Measurements from ENCODE around the gene TBC1D1. TPM values are rescaled to one million over a fixed set of nuclear protein-coding genes. Genes with fewer than 3 reads are reported as not detected.

Gene TBC1D1
- total RNA-seq, 3 donors from 2014 or later (not counting 1 experiment from before 2014, with no cell fraction given) = 59.2 to 78.6 (median 68.5) TPM

DNA sequence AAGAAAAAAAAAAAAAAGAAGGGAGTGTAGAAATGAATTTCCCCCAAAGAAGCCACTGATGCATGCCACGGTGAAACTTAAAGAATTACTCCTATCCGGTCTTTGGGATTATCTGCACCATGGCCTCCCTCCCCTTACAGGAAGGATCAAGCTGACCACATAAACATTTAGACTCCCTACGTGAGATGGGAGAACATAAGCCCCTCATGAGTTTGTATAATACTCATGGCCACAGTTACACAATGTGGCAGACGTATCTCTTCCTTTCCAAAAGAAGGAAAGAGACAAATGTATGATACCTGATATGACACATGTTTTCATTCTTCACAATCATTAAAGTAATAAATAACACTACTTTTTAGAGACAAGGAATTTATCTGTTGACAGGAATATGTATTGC lies 66.1 kb downstream of the TBC1D1 start:
- WGBS (ENCODE audit: insufficient coverage) = 83% methylated on average over 4 of the region's 4 CpGs

DNA sequence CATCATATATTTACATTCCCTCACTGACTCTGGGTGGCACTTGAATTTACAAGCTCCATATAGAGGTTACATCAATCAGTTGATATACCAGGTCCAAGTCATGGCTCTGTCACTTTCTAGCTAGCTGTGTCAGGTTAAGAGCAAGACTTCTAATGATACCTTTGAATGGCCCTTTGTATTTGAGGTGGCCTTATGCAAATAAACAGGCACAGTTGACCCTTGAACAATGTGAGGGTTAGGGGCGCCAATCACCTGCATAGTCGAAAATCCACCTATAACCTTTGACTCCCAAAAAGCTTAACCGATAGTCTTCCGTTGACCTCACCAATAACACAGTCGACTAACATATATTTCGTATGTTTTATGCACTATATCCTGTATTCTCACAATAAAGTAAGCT lies 68.0 kb downstream of the TBC1D1 start:
- Histone ChIP-seq H3K4me3 (ENCODE audit: low read length) (no peak overlapping the region), H3K4me1 (ENCODE audit: control insufficient read depth, insufficient read depth, low read length) (peaks cover 2% of the 10 kb centered on the region), H3K27me3 (ENCODE audit: control insufficient read depth, insufficient read depth, low read length) (no peaks in the 10 kb centered on the region), H3K36me3 (ENCODE audit: control insufficient read depth, insufficient read depth, low read length) (no peaks in the 10 kb centered on the region), H3K9me3 (ENCODE audit: control insufficient read depth, insufficient read depth, low read length) (no peaks in the 10 kb centered on the region), H3K27ac (ENCODE audit: low read length) (no peak overlapping the region)
- TF ChIP-seq, protein P1, sequence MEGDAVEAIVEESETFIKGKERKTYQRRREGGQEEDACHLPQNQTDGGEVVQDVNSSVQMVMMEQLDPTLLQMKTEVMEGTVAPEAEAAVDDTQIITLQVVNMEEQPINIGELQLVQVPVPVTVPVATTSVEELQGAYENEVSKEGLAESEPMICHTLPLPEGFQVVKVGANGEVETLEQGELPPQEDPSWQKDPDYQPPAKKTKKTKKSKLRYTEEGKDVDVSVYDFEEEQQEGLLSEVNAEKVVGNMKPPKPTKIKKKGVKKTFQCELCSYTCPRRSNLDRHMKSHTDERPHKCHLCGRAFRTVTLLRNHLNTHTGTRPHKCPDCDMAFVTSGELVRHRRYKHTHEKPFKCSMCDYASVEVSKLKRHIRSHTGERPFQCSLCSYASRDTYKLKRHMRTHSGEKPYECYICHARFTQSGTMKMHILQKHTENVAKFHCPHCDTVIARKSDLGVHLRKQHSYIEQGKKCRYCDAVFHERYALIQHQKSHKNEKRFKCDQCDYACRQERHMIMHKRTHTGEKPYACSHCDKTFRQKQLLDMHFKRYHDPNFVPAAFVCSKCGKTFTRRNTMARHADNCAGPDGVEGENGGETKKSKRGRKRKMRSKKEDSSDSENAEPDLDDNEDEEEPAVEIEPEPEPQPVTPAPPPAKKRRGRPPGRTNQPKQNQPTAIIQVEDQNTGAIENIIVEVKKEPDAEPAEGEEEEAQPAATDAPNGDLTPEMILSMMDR (IDR thresholded peaks at IDR 0.05) = no peak
- Mint-ChIP-seq H3K4me1 (peaks cover 3 to 4% of the 10 kb centered on the region in 2 donors), H3K36me3 (no peaks in the 10 kb centered on the region), H3K9me3 (no peaks in the 10 kb centered on the region), H3K27me3 (ENCODE audit: low read depth in 2 of 2) (no peaks in the 10 kb centered on the region), H3K27ac (no peak overlapping the region), H3K4me3 (no peak overlapping the region)
- WGBS (ENCODE audit: insufficient coverage) = 75% methylated on average over 4 of the region's 6 CpGs
- no peak for DNase-seq
- intact Hi-C loops (cut with micrococcal nuclease) = no loop called here
- ATAC-seq = no peak

More for the DNA sequence above, 66.1 kb downstream of the TBC1D1 start:
- no peaks in the 10 kb centered on the region for H3K27me3 ChIP-seq (ENCODE audit: control insufficient read depth, insufficient read depth, low read length)
- peaks cover 1% of the 10 kb centered on the region for H3K36me3 ChIP-seq (ENCODE audit: control insufficient read depth, insufficient read depth, low read length)
- H3K4me1 Mint-ChIP-seq = peaks cover 0 to 2% of the 10 kb centered on the region in 2 donors
- H3K9me3 ChIP-seq (ENCODE audit: control insufficient read depth, insufficient read depth, low read length) = no peaks in the 10 kb centered on the region
- no peak overlapping the region for H3K4me3 Mint-ChIP-seq
- intact Hi-C loops (cut with micrococcal nuclease) = no loop called here
- H3K27me3 Mint-ChIP-seq (ENCODE audit: low read depth in 2 of 2) = no peaks in the 10 kb centered on the region
- TF ChIP-seq, protein P1 (IDR thresholded peaks at IDR 0.05) = no peak
- no peak overlapping the region for H3K27ac ChIP-seq (ENCODE audit: low read length)
- no peaks in the 10 kb centered on the region for H3K4me1 ChIP-seq (ENCODE audit: control insufficient read depth, insufficient read depth, low read length)
- H3K36me3 Mint-ChIP-seq = no peaks in the 10 kb centered on the region
- H3K4me3 ChIP-seq (ENCODE audit: low read length) = no peak overlapping the region
- DNase-seq (no peak), ATAC-seq (no peak)
- no peak overlapping the region for H3K27ac Mint-ChIP-seq
- no peaks in the 10 kb centered on the region for H3K9me3 Mint-ChIP-seq

DNA sequence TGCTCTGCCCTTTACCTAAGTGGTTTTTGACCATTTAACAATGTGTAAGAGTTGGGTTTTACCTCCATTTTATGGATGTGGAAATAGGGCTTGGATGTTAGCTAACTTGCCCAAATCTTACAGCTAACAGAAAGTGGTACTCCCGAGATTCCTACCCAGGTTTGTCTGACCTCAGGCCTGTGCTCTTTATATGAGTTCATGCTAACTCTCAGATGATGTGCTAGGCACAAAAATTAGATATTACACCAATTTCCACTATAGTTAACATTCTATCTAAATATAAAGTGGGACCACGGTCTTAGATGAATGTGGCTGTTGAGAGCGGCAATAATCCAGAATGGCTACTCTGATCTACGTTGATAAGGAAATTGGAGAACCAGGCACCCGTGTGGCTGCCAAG lies 69.2 kb downstream of the TBC1D1 start, which contains the start of gene PTTG2:
PTTG2 (plus strand) TSS at position 301 of the 400 bp plus-strand sequence; CDS start at position 338, 37 bp downstream.
- Mint-ChIP-seq H3K9me3 (no peaks in the 10 kb centered on the region), H3K36me3 (no peaks in the 10 kb centered on the region), H3K4me3 (no peak within 1 kb of the TSS), H3K4me1 (peaks cover 10 to 12% of the 10 kb centered on the region in 2 donors), H3K27ac (no peak within 1 kb of the TSS), H3K27me3 (ENCODE audit: low read depth in 2 of 2) (no peaks in the 10 kb centered on the region)
- Histone ChIP-seq H3K9me3 (ENCODE audit: control insufficient read depth, insufficient read depth, low read length) (no peaks in the 10 kb centered on the region), H3K27me3 (ENCODE audit: control insufficient read depth, insufficient read depth, low read length) (no peaks in the 10 kb centered on the region), H3K36me3 (ENCODE audit: control insufficient read depth, insufficient read depth, low read length) (no peaks in the 10 kb centered on the region), H3K4me1 (ENCODE audit: control insufficient read depth, insufficient read depth, low read length) (peaks cover 9% of the 10 kb centered on the region), H3K4me3 (ENCODE audit: low read length) (no peak within 1 kb of the TSS), H3K27ac (ENCODE audit: low read length) (no peak within 1 kb of the TSS)
- TF ChIP-seq, protein P1 (IDR thresholded peaks at IDR 0.05) = no peak
- ATAC-seq (no peak), DNase-seq (no peak)
- WGBS (ENCODE audit: insufficient coverage) = 95% methylated on average over 5 of the region's 5 CpGs
- intact Hi-C loops (cut with micrococcal nuclease) = no loop called here
